GM06990 (cell line): Measurements from ENCODE around the gene DSCAM.

Experiments used
- DNase-seq: peaks from one replicate; pipeline ENCODE4 v3.0.0-alpha.2; 2011; ENCODE audit not compliant: insufficient read length; ENCODE audit errors: extremely low read depth
- H3K27me3 ChIP-seq: replicated peaks from 2 replicates; pipeline ENCODE4 v1.6.0; 2011; ENCODE audit warnings: low read length; ENCODE audit not compliant: control insufficient read depth, insufficient read depth
- H3K36me3 ChIP-seq: 2 replicates; pipeline ENCODE4 v1.5.1; 2011; ENCODE audit warnings: low read length; ENCODE audit not compliant: control insufficient read depth, insufficient read depth
- H3K4me3 ChIP-seq: replicated peaks from 2 replicates; pipeline ENCODE4 v1.5.1; 2011; ENCODE audit warnings: low read depth, mild to moderate bottlenecking, control low read depth, low read length
- TF ChIP-seq, protein P1 (sequence below): IDR thresholded peaks from 2 replicates; pipeline ENCODE4 v1.5.1; 2011; ENCODE audit warnings: low read length, control low read depth, mild to moderate bottlenecking, inconsistent platforms; ENCODE audit not compliant: insufficient read depth, poor library complexity, severe bottlenecking

DSCAM gene

DNA sequence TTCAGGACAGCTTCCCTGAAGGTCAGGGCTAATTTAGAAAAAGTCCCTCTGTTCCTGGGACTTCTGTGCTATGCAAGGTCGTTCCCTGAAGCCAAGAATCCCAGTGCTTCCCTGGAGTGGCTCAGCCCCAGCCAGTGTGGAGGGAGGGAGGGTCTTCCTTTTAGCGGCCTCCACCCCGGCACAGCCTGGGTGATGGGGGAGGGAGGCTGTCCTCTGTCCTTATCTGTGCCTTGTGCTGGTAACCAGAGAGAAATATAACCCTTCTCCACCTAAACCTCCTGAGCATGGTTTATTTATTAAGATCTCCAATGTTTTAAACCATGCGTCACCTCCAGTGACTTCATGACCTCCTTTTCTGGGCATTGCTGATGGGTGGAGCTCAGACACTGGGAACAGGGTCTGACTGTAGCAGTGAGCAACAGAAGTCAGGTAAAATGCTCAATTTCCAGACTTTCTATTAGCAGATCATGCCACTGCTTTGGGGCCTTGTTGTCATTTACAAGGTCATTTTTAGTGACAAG is 157.1 kb downstream of the DSCAM start:
- TF ChIP-seq, protein P1, sequence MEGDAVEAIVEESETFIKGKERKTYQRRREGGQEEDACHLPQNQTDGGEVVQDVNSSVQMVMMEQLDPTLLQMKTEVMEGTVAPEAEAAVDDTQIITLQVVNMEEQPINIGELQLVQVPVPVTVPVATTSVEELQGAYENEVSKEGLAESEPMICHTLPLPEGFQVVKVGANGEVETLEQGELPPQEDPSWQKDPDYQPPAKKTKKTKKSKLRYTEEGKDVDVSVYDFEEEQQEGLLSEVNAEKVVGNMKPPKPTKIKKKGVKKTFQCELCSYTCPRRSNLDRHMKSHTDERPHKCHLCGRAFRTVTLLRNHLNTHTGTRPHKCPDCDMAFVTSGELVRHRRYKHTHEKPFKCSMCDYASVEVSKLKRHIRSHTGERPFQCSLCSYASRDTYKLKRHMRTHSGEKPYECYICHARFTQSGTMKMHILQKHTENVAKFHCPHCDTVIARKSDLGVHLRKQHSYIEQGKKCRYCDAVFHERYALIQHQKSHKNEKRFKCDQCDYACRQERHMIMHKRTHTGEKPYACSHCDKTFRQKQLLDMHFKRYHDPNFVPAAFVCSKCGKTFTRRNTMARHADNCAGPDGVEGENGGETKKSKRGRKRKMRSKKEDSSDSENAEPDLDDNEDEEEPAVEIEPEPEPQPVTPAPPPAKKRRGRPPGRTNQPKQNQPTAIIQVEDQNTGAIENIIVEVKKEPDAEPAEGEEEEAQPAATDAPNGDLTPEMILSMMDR: no peak
- H3K36me3 ChIP-seq: no peaks in the 10 kb centered on the region

DNA sequence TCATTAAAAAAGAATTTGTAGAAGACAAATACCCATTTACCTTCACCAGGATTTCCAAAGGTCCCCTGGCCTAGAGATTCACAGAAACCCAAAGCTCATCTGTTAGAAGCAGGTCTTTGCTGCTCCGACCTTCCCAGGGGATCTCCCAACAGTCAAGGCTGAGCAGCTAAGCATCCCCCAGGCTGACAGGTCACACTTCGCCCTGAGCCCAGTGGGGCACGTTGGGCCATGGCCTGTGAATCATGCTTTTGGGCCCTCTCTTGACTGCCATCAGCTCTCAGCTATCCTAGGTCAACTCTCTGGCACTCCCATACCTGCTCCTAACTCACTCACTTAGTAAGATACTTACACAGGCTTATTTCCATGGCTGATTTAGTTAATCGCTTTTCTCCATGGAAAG is 157.7 kb downstream of the DSCAM start:
- Histone ChIP-seq H3K36me3 (no peaks in the 10 kb centered on the region), H3K4me3 (no peak overlapping the region), H3K27me3 (no peaks in the 10 kb centered on the region)
- DNase-seq: no peak
- TF ChIP-seq, protein P1: no peak

More for the DNA sequence above, 157.1 kb downstream of the DSCAM start:
- Histone ChIP-seq H3K27me3 (no peaks in the 10 kb centered on the region), H3K4me3 (no peak overlapping the region)
- DNase-seq: no peak

GRCh38 chr21:40688106-40688864 is 158.7 kb downstream of the DSCAM start:
- H3K27me3 ChIP-seq: no peaks in the 10 kb centered on the region
- TF ChIP-seq, protein P1: no peak
- DNase-seq: no peak
- no peak overlapping the region for H3K4me3 ChIP-seq
- H3K36me3 ChIP-seq: no peaks in the 10 kb centered on the region

DNA sequence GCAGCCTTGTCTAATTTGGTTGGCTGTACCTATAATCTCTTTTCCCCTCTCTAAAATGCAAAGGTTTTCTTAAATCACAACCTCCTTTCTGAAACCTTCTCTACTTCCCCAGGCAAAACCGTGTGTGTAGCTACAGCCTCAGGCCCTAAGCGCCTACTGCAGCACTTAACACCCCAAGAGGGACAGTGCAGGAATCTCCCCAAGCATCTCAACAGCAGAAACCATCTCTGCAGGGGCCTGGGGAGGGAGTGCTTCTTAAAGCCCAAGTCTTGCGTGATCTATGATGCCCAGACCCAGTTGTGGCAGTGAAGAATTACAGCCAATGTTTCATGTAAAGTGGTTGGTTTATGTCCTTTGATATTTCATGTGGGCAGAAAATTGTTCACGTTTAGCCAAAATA is 159.3 kb downstream of the DSCAM start:
- no peak for DNase-seq
- Histone ChIP-seq H3K36me3 (no peaks in the 10 kb centered on the region), H3K27me3 (no peaks in the 10 kb centered on the region), H3K4me3 (no peak overlapping the region)
- TF ChIP-seq, protein P1: no peak

DNA sequence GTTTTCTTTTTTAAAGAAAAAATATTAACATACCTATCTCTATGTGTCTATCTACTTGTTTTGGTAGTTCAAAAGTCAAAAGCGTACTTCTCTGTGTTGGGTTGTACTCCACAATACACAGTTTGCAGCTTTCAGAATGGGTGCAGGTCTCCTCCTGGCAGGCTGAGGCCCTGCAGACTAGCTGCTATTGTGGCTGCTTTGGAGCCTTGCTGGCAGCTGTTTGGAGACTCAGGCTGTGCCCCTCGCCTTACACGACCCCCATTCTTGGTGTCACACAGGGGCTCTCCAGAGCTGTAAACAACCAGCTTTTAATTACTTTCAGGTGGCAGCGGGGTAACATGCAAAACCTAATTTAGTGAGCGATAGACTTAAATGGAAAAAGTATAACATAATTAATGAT is 160.4 kb downstream of the DSCAM start:
- Histone ChIP-seq H3K4me3 (no peak overlapping the region), H3K27me3 (no peaks in the 10 kb centered on the region), H3K36me3 (no peaks in the 10 kb centered on the region)
- TF ChIP-seq, protein P1: no peak
- DNase-seq: no peak
